Nucleus accumbens (tissue), 56 donors: ENCODE measurements around the gene LRMDA.

ENCODE experiments used
- DNase-seq, 56 donors: peaks; one replicate each; lab custom pipeline; 2025; lab: John Stamatoyannopoulos, UW

LRMDA gene

DNA sequence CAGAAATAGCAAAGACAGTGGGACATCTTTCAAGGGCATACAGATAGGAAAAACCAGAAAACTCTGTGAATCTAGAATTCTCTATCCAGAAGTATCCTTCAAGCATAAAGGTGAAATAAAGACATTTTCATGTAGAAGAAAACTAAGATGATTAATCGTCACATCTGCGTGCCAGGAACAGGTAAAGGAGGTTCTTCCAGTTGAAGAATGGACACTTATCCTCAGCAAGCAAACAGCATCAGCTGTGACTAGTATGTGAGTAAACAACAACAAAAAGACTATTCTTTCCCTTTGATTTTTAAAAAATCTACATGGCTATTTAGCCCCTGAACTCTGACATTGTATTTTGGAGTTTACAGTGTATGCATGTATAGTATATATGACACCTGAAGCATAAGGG lies 124.9 kb downstream of the LRMDA start:
- no peak for DNase-seq

DNA sequence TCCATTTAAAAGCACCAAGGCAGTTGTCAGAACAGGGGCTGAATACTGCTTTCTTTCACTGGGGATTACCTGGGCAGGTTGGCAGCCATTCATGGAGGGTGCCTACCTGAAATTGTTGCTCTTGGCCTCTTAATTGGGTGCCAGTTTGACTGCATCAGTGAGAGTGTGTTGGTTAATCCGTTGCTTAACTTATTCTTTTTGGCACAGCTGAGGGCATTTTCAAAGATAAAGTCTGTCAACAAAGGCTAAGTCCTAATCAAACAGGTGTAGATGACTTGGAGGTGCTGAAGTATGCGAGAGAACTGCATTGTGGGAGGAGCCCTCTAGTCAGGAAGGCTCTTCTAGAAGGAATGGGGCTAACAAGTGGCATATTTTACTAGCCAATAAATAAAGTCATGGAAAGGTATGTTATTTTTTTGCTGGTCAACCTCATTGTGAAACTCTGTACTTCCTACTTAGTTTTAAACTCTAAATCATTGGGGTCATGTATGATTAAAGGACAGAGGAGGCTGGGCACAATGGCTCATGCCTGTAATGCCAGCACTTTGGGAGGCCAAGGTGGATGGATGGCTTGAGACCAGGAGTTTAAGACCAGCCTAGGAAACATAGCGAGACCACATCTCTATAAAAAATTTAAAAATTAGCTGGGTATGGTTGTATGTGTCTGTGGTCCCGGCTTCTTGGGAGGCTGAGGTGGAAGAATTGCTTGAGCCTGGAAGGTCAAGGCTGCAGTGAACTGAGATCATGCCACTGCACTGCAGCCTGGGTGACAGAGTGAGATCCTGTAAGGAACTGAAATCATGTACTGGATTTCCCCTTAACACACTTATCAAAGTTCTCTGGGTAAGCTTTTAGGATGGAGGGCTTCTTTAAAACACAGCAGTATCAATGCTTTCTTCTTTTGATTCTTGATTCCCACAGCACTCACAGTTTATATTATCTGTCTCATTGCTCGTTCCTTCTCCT lies 134.1 kb downstream of the LRMDA start:
- DNase-seq = no peak

DNA sequence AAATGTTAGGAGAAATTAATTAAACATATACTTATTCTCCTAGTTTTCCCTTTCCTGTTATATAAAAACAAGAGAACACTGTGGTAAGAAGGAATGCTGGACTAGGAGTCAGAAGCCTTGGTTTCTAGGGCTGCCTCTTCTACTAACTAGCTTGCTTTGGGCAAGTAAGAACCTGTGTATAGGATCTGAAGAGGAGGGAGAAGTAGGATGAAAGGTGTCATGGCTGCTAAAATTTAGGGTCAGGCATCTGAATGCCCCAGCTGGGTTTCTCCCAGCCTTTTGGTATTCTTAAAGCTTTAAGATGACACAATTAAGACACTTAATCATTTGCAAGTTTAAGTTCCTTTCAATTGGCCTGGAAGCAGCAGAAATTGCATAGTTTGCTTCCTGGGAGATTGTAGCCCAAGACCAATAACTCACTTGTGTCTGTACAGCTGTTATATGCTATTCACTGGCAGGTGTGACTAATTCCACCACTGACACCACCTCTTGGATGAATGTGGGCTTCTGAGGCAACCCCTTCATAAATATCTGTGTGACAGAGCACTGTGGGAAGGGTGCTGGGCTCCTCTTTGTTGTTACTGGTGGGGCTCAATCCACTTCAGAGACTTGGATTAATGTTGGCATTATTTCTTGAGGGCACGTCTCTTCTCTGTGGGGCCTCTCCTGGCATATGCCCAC lies 137.2 kb downstream of the LRMDA start:
- no peak for DNase-seq

DNA sequence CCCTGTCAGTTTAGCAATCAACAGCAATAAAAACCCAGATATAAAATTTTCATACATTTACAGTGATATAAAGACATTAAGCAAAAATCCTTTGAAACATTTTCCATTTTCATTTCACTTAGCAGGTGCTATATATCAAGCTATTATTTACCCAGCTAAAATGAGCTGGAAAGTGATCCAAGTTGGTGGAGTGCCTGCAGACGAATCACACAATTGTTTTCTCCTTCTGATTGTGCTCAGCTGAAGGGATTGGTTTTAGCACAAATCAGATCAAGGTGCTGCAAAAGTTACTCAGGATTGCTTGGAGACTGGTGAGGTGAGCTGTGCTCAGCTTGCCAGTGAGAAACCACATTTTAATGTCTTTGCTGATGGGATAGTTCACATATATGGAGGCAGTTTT lies 138.1 kb downstream of the LRMDA start:
- DNase-seq = no peak

DNA sequence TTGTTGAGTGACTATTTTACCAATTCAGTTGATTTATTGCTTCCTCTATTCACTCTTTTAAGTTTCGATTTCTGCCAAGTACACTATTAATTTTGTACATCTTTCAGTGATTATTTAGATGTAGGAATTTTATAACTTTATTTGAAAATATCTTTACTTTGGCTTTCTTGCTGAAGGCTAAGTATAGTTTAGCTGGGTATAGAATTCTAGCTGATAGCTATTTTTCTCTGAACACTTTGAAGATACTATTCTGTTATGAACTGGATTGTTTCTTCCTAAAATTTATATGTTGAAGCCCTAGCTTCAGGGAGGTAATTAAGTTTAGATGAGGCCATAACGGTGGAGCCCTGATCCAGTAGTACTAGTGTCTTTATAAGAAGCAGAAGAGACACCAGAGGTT lies 141.1 kb downstream of the LRMDA start:
- DNase-seq = no peak

DNA sequence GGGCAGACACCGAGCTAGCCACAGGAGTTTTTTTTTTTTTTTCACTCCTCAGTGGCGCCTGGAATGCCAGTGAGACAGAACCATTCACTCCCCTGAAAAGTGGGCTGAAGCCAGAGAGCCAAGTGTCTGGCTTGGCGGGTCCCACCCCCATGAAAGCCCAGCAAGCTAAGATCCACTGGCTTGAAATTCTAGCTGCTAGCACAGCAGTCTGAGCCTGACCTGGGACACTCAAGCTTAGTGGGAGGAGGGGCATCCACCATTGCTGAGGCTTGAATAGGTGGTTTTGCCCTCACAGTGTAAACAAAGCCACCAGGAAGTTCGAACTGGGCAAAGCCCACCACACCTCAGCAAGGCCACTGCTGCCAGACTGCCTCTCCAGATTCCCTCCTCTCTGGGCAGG lies 144.5 kb downstream of the LRMDA start:
- no peak for DNase-seq

DNA sequence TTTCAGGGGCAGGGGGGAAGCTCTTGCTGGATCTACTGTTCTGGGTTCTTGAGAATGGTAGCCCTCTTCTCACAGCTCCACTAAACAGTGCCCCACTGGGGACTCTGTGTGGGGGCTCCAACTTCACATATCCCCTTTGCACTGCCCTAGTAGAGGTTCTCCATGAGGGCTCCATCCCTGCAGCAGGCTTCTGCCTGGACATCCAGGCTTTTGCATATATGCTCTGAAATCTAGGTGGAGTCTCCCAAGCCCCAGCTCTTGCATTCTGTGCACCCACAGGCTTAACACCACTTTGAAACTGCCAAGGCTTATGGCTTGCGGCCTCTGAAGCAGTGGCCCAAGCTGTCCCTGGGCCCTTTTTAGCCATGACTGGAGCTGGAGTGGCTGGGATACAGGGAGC lies 150.7 kb downstream of the LRMDA start:
- no peak for DNase-seq

DNA sequence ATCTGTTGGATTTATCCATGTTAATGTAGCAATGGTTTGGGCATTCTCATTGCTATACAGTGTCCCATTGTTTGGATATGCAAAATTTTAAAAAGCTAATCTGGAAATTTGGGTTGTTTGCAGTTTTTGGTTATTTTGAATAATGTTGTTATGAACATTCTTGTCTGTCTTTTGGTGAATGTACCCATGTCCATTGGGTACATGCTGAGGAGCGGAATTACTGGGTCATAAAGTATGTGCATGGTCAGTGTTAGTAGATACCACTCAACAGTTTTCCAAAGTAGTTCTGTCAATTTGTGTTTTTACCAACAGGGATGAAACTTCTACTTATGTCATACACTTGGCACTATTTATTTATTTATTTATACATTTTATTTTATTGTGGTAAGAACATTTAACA lies 153.9 kb downstream of the LRMDA start:
- no peak for DNase-seq

DNA sequence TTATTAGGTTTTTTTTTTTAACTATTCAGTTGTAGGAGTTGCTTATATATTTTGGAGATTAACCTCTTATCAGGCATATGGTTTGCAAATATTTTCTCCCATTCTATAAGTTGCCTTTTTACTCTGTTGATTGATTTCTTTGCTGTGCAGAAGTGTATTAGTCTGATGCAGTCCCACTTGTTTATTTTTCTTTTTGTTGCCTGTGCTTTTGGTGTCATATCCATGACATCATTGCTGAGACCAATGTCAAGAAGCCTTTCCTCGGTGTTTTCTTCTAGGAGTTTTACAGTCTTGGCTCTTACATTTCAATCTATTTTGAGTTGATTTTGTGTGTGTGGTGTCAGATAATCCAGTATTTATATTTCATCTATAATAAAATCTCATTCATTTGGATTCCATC lies 155.4 kb downstream of the LRMDA start:
- no peak for DNase-seq

DNA sequence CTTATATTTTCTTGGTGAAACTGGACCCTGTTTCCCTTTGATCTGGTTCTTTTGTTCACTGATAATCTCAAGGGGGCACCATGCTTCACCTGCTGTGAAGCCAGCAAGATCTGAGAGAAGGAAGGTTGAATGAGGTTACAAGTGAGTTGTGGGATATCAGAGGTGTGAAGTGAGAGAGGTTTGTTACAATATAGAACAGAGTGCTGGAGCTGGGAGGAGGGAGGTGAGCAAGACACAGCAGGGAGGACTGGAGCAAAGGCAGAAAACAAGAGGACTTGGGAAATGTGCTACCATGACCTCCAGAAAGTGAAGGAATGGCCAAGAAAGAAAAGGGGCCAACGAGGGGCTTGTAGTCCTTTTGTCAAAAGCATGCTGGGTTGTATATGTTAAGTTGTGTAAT lies 156.6 kb downstream of the LRMDA start:
- DNase-seq = no peak

DNA sequence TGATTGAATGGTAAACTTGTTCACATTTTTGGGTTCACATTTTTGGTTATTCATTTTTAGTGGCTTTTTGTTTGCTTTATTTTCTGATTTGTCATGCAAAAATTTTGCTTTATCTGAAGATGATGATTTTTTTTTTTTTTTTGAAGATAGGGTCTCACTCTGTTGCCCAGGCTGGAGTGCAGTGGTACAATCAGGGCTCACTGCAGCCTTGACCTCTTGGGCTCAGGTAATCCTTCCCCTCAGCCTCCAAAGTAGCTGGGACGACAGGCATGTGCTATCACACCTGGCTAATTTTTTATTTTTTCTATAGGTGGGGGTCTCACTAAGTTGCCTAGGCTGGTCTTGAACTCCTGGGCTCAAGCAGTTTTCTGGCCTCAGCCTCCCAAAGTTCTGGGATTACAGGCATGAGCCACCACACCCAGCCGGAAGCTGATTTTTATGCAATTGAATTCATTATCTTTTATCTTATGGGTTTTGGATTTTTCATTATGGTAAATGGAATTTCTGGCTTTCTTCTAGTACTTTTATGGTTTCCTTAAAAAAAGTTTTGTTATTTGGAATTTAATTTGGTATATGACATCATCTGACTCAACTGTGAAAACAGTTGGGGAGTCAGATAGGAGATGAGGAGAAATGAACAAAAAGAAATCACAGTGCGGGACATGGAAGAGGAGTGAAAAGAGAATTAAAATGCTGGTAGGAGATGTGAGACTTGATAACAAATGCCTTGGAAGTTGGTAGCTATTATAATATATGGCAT lies 158.7 kb downstream of the LRMDA start:
- no peak for DNase-seq

DNA sequence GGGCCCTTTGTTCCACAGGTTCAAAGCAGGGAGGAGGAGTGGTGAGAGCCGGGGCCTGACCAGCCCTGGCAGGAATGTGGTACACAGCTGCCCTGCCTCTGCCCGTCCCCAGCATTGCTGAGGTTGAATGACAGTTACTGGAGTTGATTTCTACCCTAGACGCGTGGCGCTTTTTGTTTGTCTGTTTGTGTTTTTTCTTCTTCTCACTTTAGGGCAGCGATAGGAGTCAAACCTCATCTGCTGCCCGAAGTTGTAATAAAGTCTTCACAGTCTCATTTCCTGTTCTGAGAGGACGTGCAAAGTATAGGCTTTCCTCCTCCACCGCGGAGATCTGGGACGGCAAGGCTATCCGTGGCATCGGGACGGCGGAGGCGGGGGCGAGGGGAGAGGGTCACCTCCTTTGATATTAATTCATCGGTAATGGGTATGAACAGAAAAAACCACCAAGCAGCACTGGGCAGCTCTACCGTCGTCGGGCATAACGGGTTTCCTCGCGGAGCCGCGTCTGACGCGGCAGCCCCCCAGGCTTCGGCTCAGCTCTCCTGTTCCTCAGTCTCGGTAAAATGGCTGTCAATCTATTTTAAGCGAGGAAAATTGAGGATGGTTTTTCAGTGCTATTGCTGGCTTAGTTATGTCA lies 160.8 kb downstream of the LRMDA start:
- peak in 1 of 56 donors; percentile 8 for DNase-seq

DNA sequence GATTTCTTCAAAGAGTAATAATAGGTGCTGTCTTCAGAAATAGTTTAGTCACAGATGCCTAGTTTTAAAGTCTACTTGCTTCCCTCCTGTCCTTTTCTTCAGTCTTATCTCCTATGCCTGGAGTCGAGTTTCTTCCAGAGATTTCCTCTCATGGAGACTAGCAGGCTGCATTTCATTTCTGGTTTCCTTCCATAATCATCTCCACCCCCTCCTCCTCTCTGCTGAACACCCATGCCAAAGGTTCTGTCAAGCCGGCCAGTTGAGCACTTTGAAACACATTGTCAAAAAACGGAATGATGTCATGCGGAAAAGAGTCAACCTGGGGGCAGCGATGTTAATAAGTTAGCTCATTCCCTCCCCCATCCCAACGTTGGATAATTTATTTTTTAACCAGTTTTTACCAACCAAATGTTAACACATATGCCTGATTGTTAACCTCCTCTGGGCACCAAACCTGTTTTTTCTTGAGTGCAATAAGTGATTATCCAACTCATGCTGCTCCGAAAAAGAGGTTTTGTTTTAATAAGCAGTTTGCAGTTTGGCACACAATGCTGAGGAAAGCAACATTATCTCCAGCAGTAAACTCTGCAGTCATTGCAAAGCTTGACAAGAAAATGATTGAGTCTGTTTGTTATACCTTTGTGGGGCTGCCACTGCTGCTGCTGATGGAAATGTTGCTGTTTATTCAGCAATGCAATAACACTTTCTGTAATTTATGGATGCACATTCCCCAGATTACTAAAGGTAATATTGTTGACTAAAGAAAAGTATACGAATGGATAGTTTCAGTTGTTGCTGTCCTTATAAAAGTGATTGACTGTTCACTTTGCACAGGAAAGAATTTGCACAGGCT lies 161.6 kb downstream of the LRMDA start:
- DNase-seq = no peak

DNA sequence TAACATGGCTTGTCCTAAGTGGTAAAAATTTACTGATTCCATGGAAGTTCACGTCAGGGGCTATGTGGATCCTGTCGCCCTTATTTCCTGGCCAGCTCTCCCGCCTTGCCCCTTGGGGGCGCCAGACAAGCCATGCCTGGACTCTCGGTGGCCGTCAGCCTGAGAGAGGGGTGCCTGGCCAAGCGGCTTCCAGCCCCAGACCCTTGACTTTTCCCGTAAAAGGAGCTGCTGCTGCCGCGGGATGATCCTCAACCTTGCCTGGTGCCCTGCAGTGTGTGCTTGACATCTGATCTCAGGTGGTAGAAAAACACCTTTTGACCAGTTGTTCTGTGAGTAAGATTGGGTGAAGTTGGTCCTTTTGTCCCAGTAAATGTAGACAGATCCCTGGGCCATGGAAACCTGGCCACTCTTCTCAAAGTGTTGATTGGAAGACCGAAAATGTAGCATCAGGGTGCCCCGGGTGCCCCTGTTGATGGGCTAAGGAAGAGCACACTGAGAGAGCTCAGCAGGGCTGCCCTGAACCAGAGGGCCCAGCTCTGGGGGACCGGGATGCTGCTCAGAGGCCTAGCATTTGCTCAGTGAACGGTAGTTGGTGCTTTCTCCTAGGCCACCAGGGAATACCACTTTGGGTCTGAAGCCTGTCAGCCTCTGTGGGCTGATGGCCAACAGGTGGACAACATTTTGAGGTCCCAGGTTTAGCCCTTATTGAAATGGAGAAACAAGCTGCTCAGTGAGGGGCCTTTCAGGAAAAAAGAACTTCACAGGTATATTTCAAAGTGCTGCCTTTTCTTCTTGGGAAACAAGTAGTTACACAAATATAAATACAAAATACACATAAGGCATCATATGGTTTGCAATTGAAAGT lies 162.5 kb downstream of the LRMDA start:
- no peak for DNase-seq

DNA sequence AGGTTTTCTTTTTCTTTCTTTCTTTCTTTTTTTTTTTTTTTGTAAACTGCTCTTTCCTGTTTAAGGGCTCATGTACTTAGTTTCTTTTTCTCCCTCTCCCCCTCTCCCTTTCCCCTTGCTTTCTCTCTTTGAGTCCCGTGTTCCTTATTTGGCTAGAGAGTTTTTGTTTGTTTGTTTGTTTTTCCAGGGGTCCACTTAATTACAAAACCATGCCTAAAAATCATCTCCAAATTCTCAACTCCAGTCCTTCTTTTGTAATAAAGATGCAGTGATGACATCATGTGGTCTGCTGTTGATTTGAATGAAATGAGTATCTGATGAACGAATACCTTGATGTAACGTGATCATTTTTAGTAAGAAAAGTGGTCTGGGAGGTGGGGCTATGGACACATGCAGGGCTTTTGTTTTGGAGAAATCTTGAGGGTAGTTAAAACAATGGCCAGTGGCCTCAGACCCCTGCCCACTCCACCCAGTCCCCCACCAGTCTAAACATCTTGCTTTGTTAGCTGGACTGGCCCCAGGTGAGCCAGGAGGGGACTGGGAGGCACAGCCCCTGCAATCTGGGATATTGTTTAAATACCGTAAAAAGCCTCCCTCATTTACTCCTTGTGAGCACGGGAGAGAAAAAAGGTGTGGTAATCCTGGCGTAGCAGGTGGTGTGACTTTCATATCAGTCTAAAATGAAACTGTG lies 165.7 kb downstream of the LRMDA start:
- DNase-seq = no peak

DNA sequence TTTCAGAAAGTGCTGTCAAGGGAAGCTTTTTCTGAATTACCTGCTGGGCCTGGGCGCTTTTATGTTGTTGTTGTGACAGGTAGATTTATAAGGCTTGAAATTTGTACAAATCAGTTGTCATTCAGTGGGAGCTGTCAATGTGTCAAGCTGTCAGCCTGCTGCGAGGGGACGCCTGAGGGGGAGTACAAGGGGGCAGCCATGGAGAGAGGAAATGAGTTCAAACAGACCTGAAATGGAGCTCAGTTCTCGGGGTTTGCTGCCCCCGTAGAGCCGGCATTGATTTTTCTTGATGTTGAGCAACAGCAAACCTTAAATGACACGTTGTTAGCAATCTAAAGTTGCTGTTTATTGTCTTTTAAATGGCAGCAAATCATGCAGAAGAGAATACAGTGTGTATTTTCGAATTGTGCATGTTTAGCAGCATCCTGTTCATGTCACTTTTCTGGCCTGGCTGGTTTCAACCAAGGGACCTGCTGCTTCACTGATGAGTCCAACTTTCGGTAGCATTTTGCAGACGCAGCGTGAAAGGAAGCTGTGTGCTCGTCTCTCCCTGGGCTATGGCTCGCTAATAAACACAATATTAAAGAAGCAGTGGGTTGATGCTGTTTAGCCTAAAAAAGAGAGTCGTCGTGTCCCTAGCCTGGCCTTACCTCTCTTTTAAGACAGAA lies 166.5 kb downstream of the LRMDA start:
- DNase-seq = no peak

DNA sequence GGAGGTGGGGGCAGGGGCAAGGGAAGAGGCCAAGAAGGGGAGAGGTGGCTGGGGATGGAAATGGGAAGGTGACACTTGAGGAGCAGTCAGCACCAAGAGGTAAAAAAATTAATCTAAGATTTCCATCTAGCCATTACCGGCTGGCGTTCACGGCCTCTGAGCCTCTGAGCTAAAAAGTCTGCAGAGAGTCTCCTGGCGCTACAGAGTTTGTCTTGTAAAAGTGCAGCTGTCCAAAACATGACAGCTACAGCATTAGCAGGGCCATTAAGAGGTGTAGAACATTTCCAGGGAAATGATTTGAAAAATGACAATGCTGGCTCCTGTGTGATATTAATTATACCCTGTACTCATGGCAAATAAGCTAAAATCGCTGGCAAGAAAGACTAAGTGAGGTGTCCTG lies 167.6 kb downstream of the LRMDA start:
- no peak for DNase-seq
